ENCODE results near the gene DNAJB9.

DNAJB9 gene

DNA sequence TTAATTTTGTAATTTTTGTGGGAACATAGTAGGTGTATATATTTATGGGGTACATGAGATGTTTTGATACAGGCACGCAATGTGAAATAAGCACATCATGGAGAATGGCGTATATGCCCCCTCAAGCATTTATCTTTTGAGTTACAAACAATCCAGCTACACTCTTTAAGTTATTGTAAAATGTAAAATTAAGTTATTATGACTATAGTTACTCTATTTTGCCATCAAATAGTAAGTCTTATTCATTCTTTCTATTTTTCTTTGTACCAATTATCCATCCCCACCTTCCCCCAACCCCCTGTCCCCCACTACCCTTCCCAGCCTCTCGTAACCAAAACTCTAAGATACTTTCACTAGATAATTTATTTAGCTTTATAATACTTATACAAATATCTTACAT, 36.0 kb upstream of the DNAJB9 start:
- H2BK120ac ChIP-seq (ENCODE audit: low read depth, low read length) = no peak overlapping the region
- H3K4ac ChIP-seq (ENCODE audit: low read depth in 1 of 2, low read length in 2 of 2) = no peak overlapping the region
- H2BK12ac ChIP-seq (ENCODE audit: low read length in 2 of 2) = no peak overlapping the region
- H3K27me3 ChIP-seq (ENCODE audit: control insufficient read depth in 1 of 2, insufficient read depth in 1 of 2, low read length in 2 of 2) = no peaks in the 10 kb centered on the region
- H3K4me3 ChIP-seq (ENCODE audit: insufficient read depth in 1 of 2, low read depth in 1 of 2, low read length in 2 of 2) = no peak overlapping the region
- H2AK5ac ChIP-seq (ENCODE audit: low read length, severe bottlenecking) = no peak overlapping the region
- H2BK5ac ChIP-seq (ENCODE audit: low read depth, low read length, poor library complexity, severe bottlenecking) = no peak overlapping the region
- no peak overlapping the region for H3K14ac ChIP-seq (ENCODE audit: low read length in 2 of 2)
- no peak overlapping the region for H3K9ac ChIP-seq (ENCODE audit: low read length)
- H2BK15ac ChIP-seq (ENCODE audit: low read depth, poor library complexity, severe bottlenecking) = no peak overlapping the region
- WGBS = no CpG with 5 or more reads among the region's 3 CpGs
- no peak overlapping the region for H3K23ac ChIP-seq (ENCODE audit: low read length in 2 of 2)
- no peak overlapping the region for H4K8ac ChIP-seq (ENCODE audit: low read length)
- no peaks in the 10 kb centered on the region for H3K9me3 ChIP-seq (ENCODE audit: control insufficient read depth, low read length)
- H3K79me1 ChIP-seq (replicated peaks; ENCODE audit: low read length, poor library complexity, severe bottlenecking) = no peaks in the 10 kb centered on the region
- H3K36me3 ChIP-seq (ENCODE audit: control insufficient read depth in 1 of 2, insufficient read depth in 2 of 2, low read depth in 1 of 2, low read length in 2 of 2) = no peaks in the 10 kb centered on the region
- H3K18ac ChIP-seq (ENCODE audit: low read depth in 1 of 2, low read length in 2 of 2) = no peak overlapping the region
- H3K4me1 ChIP-seq (ENCODE audit: control insufficient read depth, insufficient read depth, low read depth, low read length) = no peaks in the 10 kb centered on the region
- no peak overlapping the region for H3K27ac ChIP-seq (ENCODE audit: low read length, poor library complexity, severe bottlenecking)
- H2AFZ ChIP-seq (ENCODE audit: low read depth, low read length) = no peak overlapping the region
- DNase-seq = no peak
- no peak overlapping the region for H4K91ac ChIP-seq (ENCODE audit: low read length)
- H3K4me2 ChIP-seq (ENCODE audit: low read length, poor library complexity, severe bottlenecking) = no peak overlapping the region

DNA sequence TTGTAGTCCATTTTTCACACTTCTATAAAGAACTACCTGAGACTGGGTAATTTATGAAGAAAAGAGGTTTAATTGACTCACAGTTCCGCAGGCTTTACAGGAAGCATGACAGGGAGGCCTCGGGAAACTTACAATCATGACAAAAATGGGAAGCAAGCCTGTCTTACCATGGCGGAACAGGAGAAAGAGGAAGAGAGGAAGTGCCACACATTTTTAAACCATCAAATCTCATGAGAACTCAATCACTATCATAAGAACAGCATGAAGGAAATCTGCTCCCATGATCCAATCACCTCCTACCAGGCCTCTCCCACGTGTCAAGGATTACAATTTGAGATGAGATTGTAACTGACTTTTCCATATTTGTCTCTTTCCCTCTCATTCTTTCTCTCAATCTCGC, 34.4 kb upstream of the DNAJB9 start:
- H3K4ac ChIP-seq (ENCODE audit: low read depth in 1 of 2, low read length in 2 of 2) = no peak overlapping the region
- no peak overlapping the region for H3K23ac ChIP-seq (ENCODE audit: low read length in 2 of 2)
- no peak overlapping the region for H3K14ac ChIP-seq (ENCODE audit: low read length in 2 of 2)
- H3K9ac ChIP-seq (ENCODE audit: low read length) = no peak overlapping the region
- H4K8ac ChIP-seq (ENCODE audit: low read length) = no peak overlapping the region
- no peak overlapping the region for H3K27ac ChIP-seq (ENCODE audit: low read length, poor library complexity, severe bottlenecking)
- no peak overlapping the region for H2BK5ac ChIP-seq (ENCODE audit: low read depth, low read length, poor library complexity, severe bottlenecking)
- H3K79me1 ChIP-seq (replicated peaks; ENCODE audit: low read length, poor library complexity, severe bottlenecking) = no peaks in the 10 kb centered on the region
- no peak overlapping the region for H2AK5ac ChIP-seq (ENCODE audit: low read length, severe bottlenecking)
- no peaks in the 10 kb centered on the region for H3K27me3 ChIP-seq (ENCODE audit: control insufficient read depth in 1 of 2, insufficient read depth in 1 of 2, low read length in 2 of 2)
- no peak overlapping the region for H4K91ac ChIP-seq (ENCODE audit: low read length)
- no peaks in the 10 kb centered on the region for H3K36me3 ChIP-seq (ENCODE audit: control insufficient read depth in 1 of 2, insufficient read depth in 2 of 2, low read depth in 1 of 2, low read length in 2 of 2)
- H3K18ac ChIP-seq (ENCODE audit: low read depth in 1 of 2, low read length in 2 of 2) = no peak overlapping the region
- no peak for DNase-seq
- no peaks in the 10 kb centered on the region for H3K4me1 ChIP-seq (ENCODE audit: control insufficient read depth, insufficient read depth, low read depth, low read length)
- H2BK120ac ChIP-seq (ENCODE audit: low read depth, low read length) = no peak overlapping the region
- no peaks in the 10 kb centered on the region for H3K9me3 ChIP-seq (ENCODE audit: control insufficient read depth, low read length)
- no peak overlapping the region for H2BK12ac ChIP-seq (ENCODE audit: low read length in 2 of 2)
- H3K4me3 ChIP-seq (ENCODE audit: insufficient read depth in 1 of 2, low read depth in 1 of 2, low read length in 2 of 2) = no peak overlapping the region
- no peak overlapping the region for H2AFZ ChIP-seq (ENCODE audit: low read depth, low read length)
- no peak overlapping the region for H2BK15ac ChIP-seq (ENCODE audit: low read depth, poor library complexity, severe bottlenecking)
- 81% methylated on average over 5 of the region's 5 CpGs for WGBS
- no peak overlapping the region for H3K4me2 ChIP-seq (ENCODE audit: low read length, poor library complexity, severe bottlenecking)

DNA sequence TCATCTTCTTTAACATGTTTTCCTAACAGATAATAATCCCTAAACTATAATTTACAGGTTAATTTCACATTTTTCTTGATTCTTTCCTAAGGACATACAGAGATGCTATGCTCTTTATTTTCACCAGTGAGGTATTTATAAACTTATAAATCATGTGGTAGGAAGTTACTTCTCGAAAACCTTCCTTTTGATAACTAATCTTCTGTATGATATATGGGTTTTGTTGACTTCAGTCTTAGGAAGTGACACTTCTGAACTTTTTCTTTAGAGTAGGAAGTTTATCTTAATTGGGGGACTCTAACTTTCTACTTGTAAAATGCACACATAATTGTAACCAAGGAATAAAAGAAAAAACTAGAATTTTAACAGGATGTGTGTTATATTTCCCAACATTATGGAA, 33.9 kb upstream of the DNAJB9 start:
- H3K4me3 ChIP-seq (ENCODE audit: insufficient read depth in 1 of 2, low read depth in 1 of 2, low read length in 2 of 2) = no peak overlapping the region
- H2BK5ac ChIP-seq (ENCODE audit: low read depth, low read length, poor library complexity, severe bottlenecking) = no peak overlapping the region
- H2BK120ac ChIP-seq (ENCODE audit: low read depth, low read length) = no peak overlapping the region
- no peak overlapping the region for H3K14ac ChIP-seq (ENCODE audit: low read length in 2 of 2)
- no peak for DNase-seq
- no peaks in the 10 kb centered on the region for H3K27me3 ChIP-seq (ENCODE audit: control insufficient read depth in 1 of 2, insufficient read depth in 1 of 2, low read length in 2 of 2)
- H3K79me1 ChIP-seq (replicated peaks; ENCODE audit: low read length, poor library complexity, severe bottlenecking) = no peaks in the 10 kb centered on the region
- H3K4me1 ChIP-seq (ENCODE audit: control insufficient read depth, insufficient read depth, low read depth, low read length) = no peaks in the 10 kb centered on the region
- H2BK12ac ChIP-seq (ENCODE audit: low read length in 2 of 2) = no peak overlapping the region
- no peak overlapping the region for H3K23ac ChIP-seq (ENCODE audit: low read length in 2 of 2)
- H3K18ac ChIP-seq (ENCODE audit: low read depth in 1 of 2, low read length in 2 of 2) = no peak overlapping the region
- no peaks in the 10 kb centered on the region for H3K9me3 ChIP-seq (ENCODE audit: control insufficient read depth, low read length)
- H3K27ac ChIP-seq (ENCODE audit: low read length, poor library complexity, severe bottlenecking) = no peak overlapping the region
- H2AFZ ChIP-seq (ENCODE audit: low read depth, low read length) = no peak overlapping the region
- H4K91ac ChIP-seq (ENCODE audit: low read length) = no peak overlapping the region
- H3K4ac ChIP-seq (ENCODE audit: low read depth in 1 of 2, low read length in 2 of 2) = no peak overlapping the region
- no peaks in the 10 kb centered on the region for H3K36me3 ChIP-seq (ENCODE audit: control insufficient read depth in 1 of 2, insufficient read depth in 2 of 2, low read depth in 1 of 2, low read length in 2 of 2)
- no CpG with 5 or more reads among the region's 1 CpG for WGBS
- no peak overlapping the region for H2AK5ac ChIP-seq (ENCODE audit: low read length, severe bottlenecking)
- H3K4me2 ChIP-seq (ENCODE audit: low read length, poor library complexity, severe bottlenecking) = no peak overlapping the region
- no peak overlapping the region for H2BK15ac ChIP-seq (ENCODE audit: low read depth, poor library complexity, severe bottlenecking)
- no peak overlapping the region for H3K9ac ChIP-seq (ENCODE audit: low read length)
- no peak overlapping the region for H4K8ac ChIP-seq (ENCODE audit: low read length)

DNA sequence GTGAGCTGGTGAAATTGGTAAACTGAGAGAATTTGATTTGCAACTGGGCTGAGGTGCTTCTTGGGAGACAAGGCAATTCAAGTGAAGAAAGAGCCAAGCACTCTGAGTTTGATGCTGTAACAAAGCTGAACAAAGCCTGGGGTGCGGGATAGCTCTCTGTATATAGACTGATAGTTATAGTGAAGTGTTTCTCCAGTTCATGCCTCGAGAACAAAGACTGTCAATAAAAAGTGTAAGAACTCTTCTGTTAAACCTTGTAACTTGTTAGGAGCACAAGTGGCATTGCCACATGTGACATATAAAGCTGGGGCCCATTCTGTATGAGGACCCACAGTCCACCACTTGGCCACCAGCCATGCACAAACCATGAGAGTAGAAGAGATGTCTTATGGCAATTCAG, 32.4 kb upstream of the DNAJB9 start:
- Histone ChIP-seq H3K4ac (ENCODE audit: low read depth in 1 of 2, low read length in 2 of 2) (no peak overlapping the region), H4K91ac (ENCODE audit: low read length) (no peak overlapping the region), H3K79me1 (replicated peaks; ENCODE audit: low read length, poor library complexity, severe bottlenecking) (no peaks in the 10 kb centered on the region), H3K4me1 (ENCODE audit: control insufficient read depth, insufficient read depth, low read depth, low read length) (no peaks in the 10 kb centered on the region), H3K36me3 (ENCODE audit: control insufficient read depth in 1 of 2, insufficient read depth in 2 of 2, low read depth in 1 of 2, low read length in 2 of 2) (no peaks in the 10 kb centered on the region), H3K4me2 (ENCODE audit: low read length, poor library complexity, severe bottlenecking) (no peak overlapping the region), H2BK15ac (ENCODE audit: low read depth, poor library complexity, severe bottlenecking) (no peak overlapping the region), H3K27me3 (ENCODE audit: control insufficient read depth in 1 of 2, insufficient read depth in 1 of 2, low read length in 2 of 2) (no peaks in the 10 kb centered on the region), H2AFZ (ENCODE audit: low read depth, low read length) (no peak overlapping the region), H2AK5ac (ENCODE audit: low read length, severe bottlenecking) (no peak overlapping the region), H2BK12ac (ENCODE audit: low read length in 2 of 2) (no peak overlapping the region), H3K27ac (ENCODE audit: low read length, poor library complexity, severe bottlenecking) (no peak overlapping the region), H3K14ac (ENCODE audit: low read length in 2 of 2) (no peak overlapping the region), H2BK120ac (ENCODE audit: low read depth, low read length) (no peak overlapping the region), H3K23ac (ENCODE audit: low read length in 2 of 2) (no peak overlapping the region), H4K8ac (ENCODE audit: low read length) (no peak overlapping the region), H3K18ac (ENCODE audit: low read depth in 1 of 2, low read length in 2 of 2) (no peak overlapping the region), H3K4me3 (ENCODE audit: insufficient read depth in 1 of 2, low read depth in 1 of 2, low read length in 2 of 2) (no peak overlapping the region), H3K9me3 (ENCODE audit: control insufficient read depth, low read length) (no peaks in the 10 kb centered on the region), H3K9ac (ENCODE audit: low read length) (no peak overlapping the region), H2BK5ac (ENCODE audit: low read depth, low read length, poor library complexity, severe bottlenecking) (no peak overlapping the region)
- no peak for DNase-seq
- WGBS = 79% methylated on average over 2 of the region's 2 CpGs
